Lower lobe of right lung (tissue), 2 donors: ENCODE measurements around the gene MPST. TPM values are rescaled to one million over a fixed set of nuclear protein-coding genes. Genes with fewer than 3 reads are reported as not detected.

Experiments
- ATAC-seq, 2 donors: fragments of 200-7000 bp; cut with Tn5 transposase; one replicate each; pipeline ENCODE4 v1.9.1; 2020 to 2022; ENCODE audit warnings: mild to moderate bottlenecking in 2 of 2, moderate library complexity in 2 of 2
- DNase-seq: peaks from one replicate; pipeline ENCODE4 v3.0.0-alpha.2; 2020
- H3K27ac ChIP-seq: fragments of 200-600 bp; one replicate; pipeline ENCODE4 v1.8.0; 2022
- H3K27me3 ChIP-seq: fragments of 200-600 bp; one replicate; pipeline ENCODE4 v1.8.0; 2022; ENCODE audit warnings: low read depth
- H3K36me3 ChIP-seq: fragments of 200-600 bp; one replicate; pipeline ENCODE4 v1.8.0; 2022; ENCODE audit warnings: mild to moderate bottlenecking
- H3K4me1 ChIP-seq: fragments of 200-600 bp; one replicate; pipeline ENCODE4 v1.8.0; 2022
- H3K4me3 ChIP-seq: fragments of 200-600 bp; one replicate; pipeline ENCODE4 v1.8.0; 2022; ENCODE audit warnings: mild to moderate bottlenecking
- H3K9me3 ChIP-seq: fragments of 200-600 bp; one replicate; pipeline ENCODE4 v1.8.0; 2022
- CTCF ChIP-seq: fragments of 200-600 bp; IDR thresholded peaks from one replicate; pipeline ENCODE4 v1.8.0; 2022; ENCODE audit warnings: antibody characterized with exemption, mild to moderate bottlenecking
- intact Hi-C: fragments of 100-400 bp; cut with DNase I; formaldehyde crosslinking; loops from one replicate; pipeline ENCODE4 v1.11.0; 2022
- total RNA-seq: library from RNA; stranded (reverse); fragmentation: NEBNext Ultra II Directional; extraction: Animal tissue kit (Norgen Biotek cat#: 25700); gene quantifications from one replicate; pipeline ENCODE4 v1.2.1, GENCODE V29; 2021
- donor health status: DM: no; HTN: yes; CAD: no; lungs with severe emphysema.

The MPST gene
- total RNA-seq, 1 donor from 2014 or later = 73.2 TPM

DNA sequence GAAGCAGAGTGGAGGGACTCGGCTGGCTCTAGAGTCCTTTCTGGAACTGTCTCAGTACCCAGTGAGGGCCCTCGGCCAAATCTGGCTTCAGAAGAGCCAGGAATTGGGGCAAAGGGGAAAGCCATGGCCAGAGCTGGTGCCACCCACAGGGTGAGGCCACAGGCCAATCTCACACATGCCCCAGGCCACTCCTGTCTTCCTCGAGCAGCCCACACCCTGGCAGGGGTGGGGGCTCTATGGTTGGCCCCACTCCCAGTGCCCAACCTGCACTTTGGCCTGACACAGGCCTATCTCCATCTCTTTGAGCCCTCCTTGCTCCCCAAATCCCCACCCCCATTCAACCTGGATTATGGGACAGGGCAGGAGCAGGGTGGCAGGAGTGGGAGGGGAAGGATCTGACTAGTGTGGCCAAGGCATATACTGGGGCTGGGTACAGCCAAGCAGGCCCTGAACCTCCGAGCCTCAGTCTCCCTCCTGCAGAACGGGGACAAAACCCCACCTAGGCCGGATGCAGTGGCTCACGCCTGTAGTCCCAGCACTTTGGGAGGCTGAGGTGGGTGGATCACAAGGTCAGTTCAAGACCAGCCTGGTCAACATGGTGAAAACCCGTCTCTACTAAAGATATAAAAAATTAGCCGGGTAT, 7.2 kb upstream of the MPST start:
- H3K27me3 ChIP-seq = no peaks in the 10 kb centered on the region
- TF ChIP-seq CTCF = no peak
- no peak overlapping the region for H3K27ac ChIP-seq
- ATAC-seq = peak; percentile 35 to 48
- intact Hi-C loops = no loop called here
- no peak overlapping the region for H3K4me3 ChIP-seq
- H3K4me1 ChIP-seq = peaks cover 36% of the 10 kb centered on the region
- H3K9me3 ChIP-seq = no peaks in the 10 kb centered on the region
- peaks cover 6% of the 10 kb centered on the region for H3K36me3 ChIP-seq
- DNase-seq = no peak

DNA sequence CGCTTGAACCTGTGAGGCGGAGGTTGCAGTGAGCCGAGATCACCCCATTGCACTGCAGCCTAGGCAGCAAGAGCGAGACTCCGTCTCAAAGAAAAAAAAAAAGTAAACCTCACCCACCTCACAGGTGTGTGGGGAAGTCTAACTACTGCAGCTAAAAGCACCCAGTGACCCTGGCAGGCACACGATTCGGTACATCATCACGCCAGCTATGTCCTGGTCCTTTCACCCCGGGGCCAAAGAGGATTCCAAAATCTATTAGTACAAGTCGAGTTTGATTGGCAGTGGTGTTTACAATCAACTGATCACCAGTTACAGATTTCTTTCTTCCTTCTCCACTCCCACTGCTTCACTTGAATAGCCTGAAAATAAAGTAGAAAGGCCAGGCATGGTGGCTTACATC, 6.6 kb upstream of the MPST start:
- no peak for DNase-seq
- Histone ChIP-seq H3K27ac (no peak overlapping the region), H3K36me3 (peaks cover 10% of the 10 kb centered on the region), H3K27me3 (no peaks in the 10 kb centered on the region), H3K4me3 (no peak overlapping the region), H3K4me1 (peaks cover 40% of the 10 kb centered on the region), H3K9me3 (no peaks in the 10 kb centered on the region)
- intact Hi-C loops = no loop called here
- TF ChIP-seq CTCF = no peak
- no peak for ATAC-seq

DNA sequence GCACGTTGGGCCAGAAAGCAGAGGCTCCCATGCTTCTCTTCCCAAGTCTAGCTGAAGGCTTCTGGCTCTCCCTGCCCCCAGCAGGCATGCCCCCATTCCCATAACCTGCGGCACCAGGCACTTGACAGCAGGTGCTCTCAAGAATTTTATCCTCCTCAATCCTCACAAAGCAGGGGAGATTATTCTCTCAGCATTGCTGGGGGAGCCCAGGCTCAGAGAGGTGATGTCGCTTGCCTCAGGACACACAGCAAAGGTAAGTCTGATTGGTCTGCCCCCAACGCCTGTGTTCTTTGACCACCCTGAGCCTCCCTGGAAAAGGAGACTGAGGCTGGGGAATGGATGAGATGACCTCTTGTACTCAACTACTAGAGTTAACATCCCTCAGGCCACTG, 5.1 kb upstream of the MPST start:
- DNase-seq (no peak), ATAC-seq (no peak)
- TF ChIP-seq CTCF = no peak
- no peak overlapping the region for H3K27ac ChIP-seq
- intact Hi-C loops = no loop called here
- peaks cover 10% of the 10 kb centered on the region for H3K36me3 ChIP-seq
- H3K27me3 ChIP-seq = no peaks in the 10 kb centered on the region
- H3K9me3 ChIP-seq = no peaks in the 10 kb centered on the region
- H3K4me1 ChIP-seq = peaks cover 48% of the 10 kb centered on the region
- H3K4me3 ChIP-seq = no peak overlapping the region

DNA sequence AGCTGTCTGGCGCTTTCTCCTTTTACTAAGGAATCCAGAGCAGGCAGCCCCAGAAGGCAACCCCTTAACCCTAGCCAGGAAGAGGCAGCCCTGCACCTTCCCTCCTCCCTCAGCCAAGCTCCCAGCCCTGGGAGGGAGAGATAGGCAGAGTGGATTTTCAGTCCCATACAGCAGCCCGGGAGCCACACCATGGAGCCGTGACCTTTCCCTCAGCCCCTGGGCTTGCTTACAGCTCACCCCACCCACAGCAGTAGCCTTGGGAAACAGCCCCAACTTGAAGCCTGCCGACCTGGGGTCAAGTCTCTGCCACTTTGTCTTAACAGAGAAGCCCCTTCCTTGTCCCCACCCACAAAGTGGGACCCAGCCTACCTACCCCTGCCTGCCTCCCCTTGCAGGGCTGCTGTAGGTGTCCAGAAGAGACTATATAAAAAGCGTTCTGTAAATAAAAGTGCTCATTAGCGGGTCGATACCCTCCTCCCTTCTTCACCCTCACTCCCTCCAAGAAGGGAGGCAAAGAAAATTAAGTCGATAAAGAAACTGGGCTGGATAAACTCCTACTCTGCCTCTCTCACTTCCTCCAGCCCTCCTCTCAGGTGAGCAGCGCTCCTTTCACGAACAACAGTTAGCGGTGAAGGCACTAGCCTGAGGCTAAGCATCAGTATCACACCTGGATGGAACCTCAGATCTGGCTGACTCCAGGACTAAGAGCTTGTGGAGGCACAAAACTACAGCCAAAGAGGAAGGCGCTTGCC, 4.5 kb upstream of the MPST start:
- peaks cover 48% of the 10 kb centered on the region for H3K4me1 ChIP-seq
- intact Hi-C loops = no loop called here
- no peaks in the 10 kb centered on the region for H3K27me3 ChIP-seq
- ATAC-seq (no peak), DNase-seq (no peak)
- no peak overlapping the region for H3K27ac ChIP-seq
- H3K4me3 ChIP-seq = no peak overlapping the region
- TF ChIP-seq CTCF = no peak
- H3K36me3 ChIP-seq = peaks cover 10% of the 10 kb centered on the region
- no peaks in the 10 kb centered on the region for H3K9me3 ChIP-seq

- no peaks in the 10 kb centered on the region for H3K27me3 ChIP-seq
- DNase-seq = no peak
- intact Hi-C loops = no loop called here
- no peaks in the 10 kb centered on the region for H3K9me3 ChIP-seq
- no peak for ATAC-seq
- no peak overlapping the region for H3K4me3 ChIP-seq
- H3K27ac ChIP-seq = no peak overlapping the region
- TF ChIP-seq CTCF = no peak
- H3K36me3 ChIP-seq = peaks cover 9% of the 10 kb centered on the region
- peaks cover 52% of the 10 kb centered on the region for H3K4me1 ChIP-seq
These were observed 4.0 kb upstream of the MPST start for GRCh38 chr22:37015587-37015878.
